Astrocyte (in vitro differentiated cells and primary cell): ENCODE data around the gene CHD6.

Source experiments
- EZH2 ChIP-seq: IDR thresholded peaks from 2 replicates; pipeline ENCODE4 v1.6.1; 2012; ENCODE audit warnings: mild to moderate bottlenecking, low read length, inconsistent platforms; ENCODE audit not compliant: insufficient read depth
- TF ChIP-seq, protein P1 (sequence below): IDR thresholded peaks from 2 replicates; pipeline ENCODE4 v1.5.1; 2011; ENCODE audit warnings: low read depth, mild to moderate bottlenecking, inconsistent platforms, low read length, moderate library complexity; ENCODE audit not compliant: insufficient read depth

DNA sequence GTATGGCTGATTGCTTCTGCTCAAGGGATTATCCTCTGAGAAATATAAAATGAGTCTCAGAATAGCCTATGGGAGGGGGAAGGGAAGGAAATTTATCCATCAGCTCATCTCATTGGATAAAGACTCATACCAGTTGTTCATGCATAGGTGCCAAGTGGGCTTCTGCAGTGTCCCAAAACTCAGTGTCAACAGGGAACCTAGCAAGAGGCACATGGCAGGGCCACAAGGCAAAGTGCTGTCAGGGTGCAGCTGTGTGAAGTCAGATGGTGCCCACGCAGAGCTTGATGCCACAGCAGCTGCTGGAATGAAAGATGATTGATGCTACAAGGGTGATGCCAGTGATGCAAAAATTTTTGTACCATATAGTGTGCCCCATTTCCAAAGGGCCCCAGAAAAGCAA, 3.2 kb upstream of the CHD6 start:
- TF ChIP-seq, protein P1, sequence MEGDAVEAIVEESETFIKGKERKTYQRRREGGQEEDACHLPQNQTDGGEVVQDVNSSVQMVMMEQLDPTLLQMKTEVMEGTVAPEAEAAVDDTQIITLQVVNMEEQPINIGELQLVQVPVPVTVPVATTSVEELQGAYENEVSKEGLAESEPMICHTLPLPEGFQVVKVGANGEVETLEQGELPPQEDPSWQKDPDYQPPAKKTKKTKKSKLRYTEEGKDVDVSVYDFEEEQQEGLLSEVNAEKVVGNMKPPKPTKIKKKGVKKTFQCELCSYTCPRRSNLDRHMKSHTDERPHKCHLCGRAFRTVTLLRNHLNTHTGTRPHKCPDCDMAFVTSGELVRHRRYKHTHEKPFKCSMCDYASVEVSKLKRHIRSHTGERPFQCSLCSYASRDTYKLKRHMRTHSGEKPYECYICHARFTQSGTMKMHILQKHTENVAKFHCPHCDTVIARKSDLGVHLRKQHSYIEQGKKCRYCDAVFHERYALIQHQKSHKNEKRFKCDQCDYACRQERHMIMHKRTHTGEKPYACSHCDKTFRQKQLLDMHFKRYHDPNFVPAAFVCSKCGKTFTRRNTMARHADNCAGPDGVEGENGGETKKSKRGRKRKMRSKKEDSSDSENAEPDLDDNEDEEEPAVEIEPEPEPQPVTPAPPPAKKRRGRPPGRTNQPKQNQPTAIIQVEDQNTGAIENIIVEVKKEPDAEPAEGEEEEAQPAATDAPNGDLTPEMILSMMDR: no peak
- no peak for TF ChIP-seq EZH2
